HT1080 (cell line): Measurements from ENCODE around the gene TMEM59. TPM values are rescaled to one million over a fixed set of nuclear protein-coding genes. Genes with fewer than 3 reads are reported as not detected.
"Not testable (repeated sequence)": the region's sequence is repeated elsewhere in the genome, so short reads cannot be mapped to it uniquely, and the experiment has no call there.

Experiments
- DNase-seq: peaks from one replicate; pipeline ENCODE4 v3.0.0-alpha.2; 2015; ENCODE audit warnings: low read depth
- polyA plus RNA-seq, 2 experiments: library from polyadenylated mRNA; depleted of rRNA; stranded (reverse); fragments of >200 nt; gene quantifications; 2 replicates each; pipeline ENCODE4 v1.2.3, GENCODE V29; 2015
- total RNA-seq: library from RNA; depleted of rRNA; stranded (reverse); fragments of >200 nt; shearing (Covaris generic); gene quantifications from 2 replicates; pipeline ENCODE4 v1.2.3, GENCODE V29; 2014; rRNA removed

TMEM59 gene, protein sequence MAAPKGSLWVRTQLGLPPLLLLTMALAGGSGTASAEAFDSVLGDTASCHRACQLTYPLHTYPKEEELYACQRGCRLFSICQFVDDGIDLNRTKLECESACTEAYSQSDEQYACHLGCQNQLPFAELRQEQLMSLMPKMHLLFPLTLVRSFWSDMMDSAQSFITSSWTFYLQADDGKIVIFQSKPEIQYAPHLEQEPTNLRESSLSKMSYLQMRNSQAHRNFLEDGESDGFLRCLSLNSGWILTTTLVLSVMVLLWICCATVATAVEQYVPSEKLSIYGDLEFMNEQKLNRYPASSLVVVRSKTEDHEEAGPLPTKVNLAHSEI
- 208 and 262 TPM in 2 replicates for total RNA-seq
- polyA plus RNA-seq (2015; cell fraction: cytosol; rRNA removed), result 252 and 293 TPM in 2 replicates
- polyA plus RNA-seq (2015; cell fraction: nucleus; rRNA removed), result 209 and 234 TPM in 2 replicates

DNA sequence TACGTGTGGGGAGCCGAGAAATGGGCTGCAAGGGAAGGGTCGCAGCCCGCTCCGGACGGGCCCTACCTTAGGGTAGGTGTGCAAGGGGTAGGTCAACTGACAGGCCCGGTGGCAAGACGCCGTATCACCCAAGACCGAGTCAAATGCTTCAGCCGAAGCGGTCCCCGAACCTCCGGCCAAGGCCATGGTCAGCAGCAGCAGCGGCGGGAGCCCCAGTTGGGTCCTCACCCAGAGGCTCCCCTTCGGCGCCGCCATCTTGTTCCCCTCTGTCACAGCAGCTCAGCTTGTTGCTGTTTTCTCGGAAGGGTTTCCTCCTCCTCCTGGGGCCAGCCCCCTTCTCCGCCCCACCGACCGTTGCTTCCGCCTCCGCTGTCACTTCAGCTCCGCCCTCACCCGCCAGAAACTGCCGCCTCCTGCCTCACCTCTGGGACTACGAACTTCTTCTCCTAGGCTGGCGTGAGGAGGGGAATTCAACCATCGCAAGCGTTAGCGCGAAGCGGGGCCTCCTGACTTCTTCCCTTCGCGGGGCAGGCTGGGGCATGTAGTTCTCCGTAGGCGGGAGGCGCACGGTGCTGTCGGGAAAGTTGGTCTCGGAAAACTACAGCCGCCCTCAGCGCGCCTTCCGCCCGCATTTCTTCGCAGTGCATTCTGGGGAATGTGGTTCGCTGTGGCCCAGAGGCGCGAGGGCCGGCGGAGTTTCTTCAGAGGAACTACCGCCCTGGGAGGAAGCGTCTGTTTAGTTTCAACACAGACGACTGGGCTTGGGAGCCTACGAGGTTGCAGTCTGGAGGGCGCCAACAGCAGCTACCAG, at the start of gene TMEM59, which contains the start of gene TCEANC2:
Gene TMEM59, minus strand, starts transcription at position 271 of the 811 bp plus-strand sequence. Its CDS starts 16 bp downstream, at position 255.
Gene TCEANC2, plus strand, starts transcription at position 675 of the 811 bp plus-strand sequence. CDS start 815 bp downstream, outside the sequence.
- peak; percentile 99 for DNase-seq

DNA sequence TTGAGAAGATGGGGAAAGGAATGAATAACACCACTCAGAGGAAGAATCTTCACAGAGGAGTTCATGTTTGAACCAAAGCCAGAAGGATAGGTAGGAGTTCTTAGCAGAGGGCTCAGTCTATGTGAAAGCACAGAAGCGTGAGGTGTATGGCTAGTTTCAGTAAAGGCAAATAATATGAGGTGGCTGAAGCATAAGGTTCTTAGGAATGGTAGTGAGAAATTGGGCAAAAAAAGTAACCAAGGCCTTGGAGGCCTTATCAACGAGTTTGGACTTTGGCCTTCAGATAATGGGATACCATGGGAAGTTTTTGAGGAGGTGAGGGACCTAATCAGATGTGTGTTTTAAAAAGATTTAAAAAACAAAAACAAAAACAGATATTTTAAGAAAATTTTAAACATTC, 47.5 kb upstream of the TMEM59 start:
- no peak for DNase-seq

DNA sequence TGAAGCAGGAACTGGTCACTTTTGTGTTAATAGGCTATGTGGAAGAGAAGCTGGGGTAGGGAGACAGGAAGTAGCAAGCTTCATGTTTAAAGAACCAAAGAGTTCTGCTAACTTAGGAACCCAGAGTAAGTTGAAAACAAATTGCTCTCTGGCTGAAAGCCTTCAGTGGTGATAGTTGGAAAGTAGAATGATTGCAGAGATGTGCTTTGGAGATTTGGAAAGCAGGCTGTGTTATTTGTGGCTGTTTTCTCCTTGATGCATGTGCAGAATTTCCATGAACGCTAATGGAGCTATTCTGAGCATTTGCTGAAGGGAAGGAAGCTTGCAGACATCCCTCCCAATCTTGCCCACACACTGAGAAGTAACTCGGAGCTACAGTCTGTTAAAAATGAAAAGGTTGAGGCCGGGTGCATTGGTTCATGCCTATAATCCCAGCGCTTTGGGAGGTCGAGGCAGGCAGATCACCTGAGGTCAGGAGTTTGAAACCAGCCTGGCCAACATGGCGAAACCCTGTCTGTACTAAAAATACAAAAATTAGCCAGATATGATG, 46.1 kb upstream of the TMEM59 start:
- DNase-seq, result no peak

DNA sequence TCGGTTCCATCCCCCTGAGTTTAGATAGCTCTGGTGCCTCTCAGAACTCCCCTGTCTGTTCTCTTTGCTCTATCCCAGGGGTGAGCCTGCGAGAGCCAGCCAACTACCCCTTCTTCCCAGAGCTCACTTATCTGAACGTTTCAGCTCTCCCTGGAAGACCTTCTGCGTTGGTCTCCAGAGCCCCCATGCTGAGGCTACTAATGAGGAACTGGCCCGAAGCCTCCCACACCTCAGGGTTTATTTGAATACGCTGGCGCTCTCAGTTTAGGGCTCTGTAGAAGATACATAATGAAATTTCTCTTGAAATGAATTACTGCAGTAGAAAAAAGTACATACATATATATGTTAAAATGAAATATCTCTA, 43.9 kb upstream of the TMEM59 start:
- no peak for DNase-seq

DNA sequence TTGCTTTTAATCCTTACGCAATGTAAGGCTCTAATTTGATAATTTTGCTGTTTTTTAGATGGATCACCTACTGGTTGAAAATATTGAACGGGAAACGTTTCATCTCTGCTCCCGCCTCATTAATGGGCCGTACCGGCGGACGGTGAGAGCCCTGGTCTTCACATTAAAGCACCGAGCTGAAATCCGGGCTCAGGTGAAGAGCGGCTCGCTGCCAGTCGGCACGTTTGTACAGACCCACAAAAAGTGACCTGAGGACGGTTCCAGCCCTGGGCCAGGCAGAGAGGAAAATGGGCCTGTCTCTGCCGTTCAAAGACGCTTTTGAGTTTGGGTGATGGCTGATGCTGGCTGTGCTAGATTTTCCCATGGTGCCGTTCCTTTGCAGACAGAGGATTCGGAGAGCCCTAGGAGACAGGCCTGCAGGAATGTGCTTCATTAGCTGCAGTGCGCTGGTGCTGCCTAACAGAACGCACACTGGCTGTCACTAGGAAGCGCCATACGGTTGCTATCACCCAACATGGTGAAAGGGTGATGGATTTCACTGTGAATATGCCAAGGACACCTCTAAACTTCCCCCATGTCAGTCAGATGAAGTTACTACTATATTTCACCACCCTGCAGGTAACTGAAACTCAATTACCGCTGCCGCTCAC, 43.3 kb upstream of the TMEM59 start:
- DNase-seq, result no peak

DNA sequence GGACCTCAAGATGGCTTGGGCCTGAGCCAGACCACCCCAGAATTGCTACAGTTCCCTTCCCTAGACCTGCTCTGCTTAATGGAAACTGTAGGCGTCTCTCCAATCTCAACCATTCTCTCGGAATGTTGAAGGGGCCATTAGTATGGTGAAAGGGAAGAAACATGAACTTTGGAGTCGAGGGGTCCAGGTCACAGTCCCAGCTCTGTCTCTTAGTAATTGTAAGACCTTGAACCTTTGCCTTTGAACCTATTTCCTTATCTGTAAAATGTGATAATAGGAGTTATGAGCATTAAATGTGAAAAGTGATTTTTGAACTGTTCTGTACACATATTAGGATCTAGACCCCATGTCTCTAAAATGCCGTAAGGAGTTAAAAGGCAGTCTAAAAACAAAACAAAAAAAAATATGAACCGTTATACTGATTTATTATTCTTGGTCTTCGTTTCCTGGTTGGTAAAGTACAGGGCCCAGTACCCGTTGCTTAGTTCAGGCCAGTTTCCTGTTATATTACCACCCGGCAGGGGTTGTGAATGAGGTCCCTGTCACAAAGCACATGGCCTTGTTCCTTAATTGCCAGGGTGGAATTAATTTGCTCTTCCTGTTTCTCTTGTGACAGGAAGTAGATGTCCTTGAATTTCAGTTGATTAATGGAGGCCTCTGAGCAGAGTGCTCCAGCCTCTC, 42.7 kb upstream of the TMEM59 start:
- DNase-seq, result no peak

DNA sequence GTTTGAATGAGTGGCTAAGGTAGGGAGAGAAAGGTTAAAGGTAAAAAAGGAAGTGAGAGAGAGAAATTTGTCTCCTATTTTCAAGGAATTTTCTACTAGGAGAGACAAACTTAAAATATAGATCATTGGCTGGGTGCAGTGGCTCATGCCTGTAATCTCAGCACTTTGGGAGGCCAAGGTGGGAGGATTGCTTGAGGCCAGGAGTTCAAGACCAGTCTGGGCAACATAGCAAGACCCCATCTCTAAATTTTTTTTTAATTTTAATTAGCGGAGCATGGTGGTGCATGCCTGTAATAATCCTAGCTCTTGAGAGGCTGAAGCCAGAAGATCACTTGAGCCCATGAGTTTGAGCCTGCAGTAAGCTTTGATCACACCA, 41.7 kb upstream of the TMEM59 start:
- DNase-seq, result not testable (repeated sequence)

DNA sequence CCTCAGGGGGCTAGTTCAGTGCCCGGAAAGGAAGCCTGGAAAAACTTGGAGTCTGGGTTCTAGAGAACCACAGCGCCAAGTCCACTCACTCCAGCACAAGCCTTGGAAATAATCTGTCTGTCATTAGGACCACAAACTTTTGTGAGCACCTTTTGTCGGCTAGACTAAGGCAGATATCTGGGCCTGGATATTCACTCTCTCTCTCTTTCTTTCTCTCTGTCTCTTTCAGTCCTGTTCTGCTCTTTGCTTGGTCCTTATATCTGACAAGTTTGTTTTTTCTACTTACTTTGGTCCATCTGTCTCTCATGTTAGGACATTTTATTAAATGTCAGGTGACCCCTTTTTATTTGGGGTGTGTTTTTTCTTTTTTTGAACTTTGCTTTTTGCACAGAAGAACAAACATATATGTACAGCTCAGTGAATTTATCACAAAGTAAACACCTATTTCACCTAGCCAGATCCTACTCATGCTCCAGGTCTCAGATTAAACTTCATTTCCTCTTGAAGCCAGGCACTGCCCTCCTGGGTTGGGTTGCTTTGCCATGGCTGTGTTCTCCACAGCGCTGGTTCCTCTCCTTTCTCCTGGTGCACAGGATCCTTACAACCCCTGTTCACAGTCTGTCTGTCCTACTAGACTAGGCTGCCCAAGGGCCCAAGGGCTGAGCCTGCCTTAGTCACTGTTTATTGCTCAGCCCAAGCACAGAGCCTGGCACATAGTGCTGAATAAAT, 41.2 kb upstream of the TMEM59 start:
- DNase-seq, result no peak

DNA sequence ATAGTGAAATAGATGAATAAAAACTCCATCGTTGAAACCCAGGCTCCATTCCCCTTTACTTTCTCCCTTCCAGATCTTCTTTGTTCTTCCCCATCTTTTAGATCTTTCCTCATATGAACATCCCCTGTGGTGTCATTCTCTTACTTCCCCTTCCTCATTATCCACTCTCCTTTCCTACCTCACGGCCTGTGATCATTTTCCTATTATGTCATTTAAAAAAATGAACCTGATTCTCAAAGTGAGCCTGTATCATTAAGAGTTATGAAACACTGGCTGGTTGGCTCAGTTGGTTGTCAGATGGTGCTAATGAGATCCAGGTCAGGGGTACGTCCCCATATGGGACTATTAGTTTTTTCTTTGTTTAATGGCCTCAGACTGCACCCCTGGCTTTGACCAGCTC, 38.7 kb upstream of the TMEM59 start:
- DNase-seq, result no peak

DNA sequence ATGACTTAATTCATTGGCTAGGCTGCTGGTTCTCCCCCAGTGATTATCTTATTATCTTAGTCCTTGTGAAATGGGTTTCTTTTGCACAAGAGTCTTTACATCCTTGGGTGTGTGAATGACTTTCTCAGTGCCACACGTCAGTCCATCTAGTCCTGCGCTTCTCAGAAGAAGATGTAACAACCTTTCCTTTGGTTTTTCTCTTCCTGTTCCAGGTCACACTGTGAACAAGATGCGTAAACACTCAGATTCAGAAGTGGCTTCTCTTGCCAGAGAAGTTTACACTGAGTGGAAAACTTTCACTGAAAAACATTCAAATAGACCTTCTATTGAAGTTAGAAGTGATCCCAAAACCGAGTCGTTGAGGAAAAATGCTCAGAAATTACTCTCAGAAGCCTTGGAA, 35.4 kb upstream of the TMEM59 start:
- DNase-seq, result no peak

DNA sequence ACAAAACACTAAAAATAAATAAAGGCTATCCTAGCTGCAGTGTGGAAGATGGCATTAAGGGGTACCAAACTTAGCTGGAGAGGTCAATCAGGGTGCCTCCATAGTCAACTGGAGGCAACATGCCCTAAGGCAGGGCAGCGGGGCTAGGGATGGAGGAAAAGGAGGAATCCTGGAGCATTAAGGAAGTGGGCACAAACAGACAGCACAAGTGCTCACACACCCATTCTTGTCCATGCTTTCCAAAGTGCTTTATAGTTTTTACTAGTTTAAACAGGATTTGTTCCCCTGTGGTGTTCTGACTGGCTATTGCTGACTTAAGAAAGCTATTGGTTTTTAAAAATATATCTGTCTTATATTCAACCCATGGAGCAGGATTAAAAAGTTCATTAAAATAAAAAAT, 33.8 kb upstream of the TMEM59 start:
- DNase-seq, result no peak

DNA sequence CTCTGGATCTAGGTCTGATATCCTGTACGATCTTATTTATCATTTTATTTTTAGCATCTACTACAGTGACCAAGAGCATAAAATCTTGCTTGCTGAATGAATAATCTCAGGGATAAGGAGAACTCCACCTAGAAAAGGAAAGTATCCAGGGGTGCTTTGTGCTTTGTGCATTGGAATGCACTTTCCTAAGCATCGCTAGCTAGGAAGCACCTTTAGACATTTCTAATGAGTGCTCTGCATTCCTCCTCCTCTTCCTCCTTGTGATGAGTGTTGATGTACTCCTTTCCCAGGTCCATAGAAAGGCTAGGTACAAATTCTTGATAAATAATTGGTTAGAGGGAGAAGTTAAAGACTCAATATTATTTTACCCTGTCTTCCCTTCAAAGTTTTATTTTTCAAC, 31.8 kb upstream of the TMEM59 start:
- no peak for DNase-seq

DNA sequence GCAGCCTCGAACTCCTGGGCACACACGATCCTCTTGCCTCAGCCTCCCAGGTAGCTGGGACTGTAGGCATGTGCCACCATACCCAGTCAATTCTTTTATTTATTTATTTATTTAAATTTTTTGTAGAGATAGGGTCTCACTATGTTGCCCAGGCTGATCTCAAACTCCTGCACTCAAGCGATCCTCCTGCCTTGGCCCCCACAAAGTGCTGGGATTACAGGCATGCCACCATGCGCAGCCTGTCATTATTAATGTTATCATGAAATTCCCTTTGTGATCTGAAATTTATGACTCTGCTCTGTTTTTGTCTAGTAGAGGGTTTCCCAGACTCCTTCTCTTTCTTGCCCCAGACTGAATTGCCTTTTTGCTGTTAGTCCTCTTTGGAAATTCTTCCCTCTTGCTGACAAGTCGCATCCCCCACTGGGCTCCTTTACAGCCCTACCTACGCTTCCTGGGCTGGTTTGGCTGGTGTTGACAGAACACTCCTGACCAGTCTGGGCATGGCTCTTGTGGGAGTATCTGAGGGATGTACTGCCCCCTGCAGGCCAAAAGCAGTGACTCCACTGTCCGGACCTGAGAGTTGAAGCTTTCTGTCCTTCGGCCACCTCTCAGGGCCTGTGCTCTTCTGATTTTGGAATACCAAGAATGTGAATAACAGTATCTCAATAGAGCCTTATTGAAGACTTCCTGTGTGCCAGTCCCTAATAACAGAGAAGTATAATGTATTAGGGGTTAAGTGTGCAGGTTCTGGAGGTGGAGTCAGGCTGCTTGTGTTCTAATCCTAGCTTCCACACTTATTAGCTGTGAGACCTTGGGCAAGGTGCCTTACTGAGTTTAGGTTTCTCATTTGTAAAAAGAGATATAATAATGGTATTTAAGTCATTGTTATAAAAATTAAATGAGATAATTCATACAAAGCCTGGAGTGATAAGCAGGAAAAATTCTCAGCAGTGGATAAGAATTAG, 28.6 kb upstream of the TMEM59 start:
- peak; percentile 70 for DNase-seq

DNA sequence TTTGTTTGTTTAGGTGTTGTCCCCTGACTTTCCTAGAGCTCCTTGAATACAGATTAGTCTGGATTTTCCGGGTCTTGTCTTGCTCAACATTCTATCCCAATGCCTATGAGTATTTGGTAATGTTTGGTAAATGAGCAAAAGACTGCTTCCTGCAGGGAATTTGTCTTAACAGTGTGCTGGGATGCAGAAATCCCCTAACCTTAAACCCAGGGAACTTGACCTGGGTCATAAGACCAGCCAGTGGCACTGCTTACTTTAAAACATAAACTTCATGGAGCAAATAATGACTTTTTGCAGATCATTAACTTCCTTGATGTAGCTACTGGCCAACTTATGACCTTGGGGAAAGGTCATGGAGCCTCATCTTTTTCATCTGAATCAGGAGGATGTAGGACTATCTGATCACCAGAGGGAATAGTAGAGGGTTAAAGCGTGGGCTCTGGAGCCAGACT, 27.6 kb upstream of the TMEM59 start:
- DNase-seq, result no peak

DNA sequence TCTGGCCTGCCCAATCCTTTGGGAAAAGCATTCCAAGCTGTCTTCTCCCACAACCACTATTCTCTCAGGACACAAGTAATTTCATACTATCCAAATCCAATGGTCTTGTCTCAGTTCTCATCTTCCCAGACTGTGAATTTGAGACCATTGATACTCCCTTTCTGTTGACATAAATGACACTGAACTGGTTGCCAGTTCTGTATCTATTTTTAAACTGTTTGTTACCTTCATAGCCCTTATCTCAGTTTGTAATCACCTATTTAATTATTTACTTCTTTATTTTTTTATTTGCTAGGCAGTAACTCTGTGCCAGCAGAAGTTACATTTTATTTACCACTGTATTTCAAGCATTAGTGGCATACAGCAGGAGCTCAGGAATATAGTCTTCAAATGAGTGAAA, 24.4 kb upstream of the TMEM59 start:
- no peak for DNase-seq

DNA sequence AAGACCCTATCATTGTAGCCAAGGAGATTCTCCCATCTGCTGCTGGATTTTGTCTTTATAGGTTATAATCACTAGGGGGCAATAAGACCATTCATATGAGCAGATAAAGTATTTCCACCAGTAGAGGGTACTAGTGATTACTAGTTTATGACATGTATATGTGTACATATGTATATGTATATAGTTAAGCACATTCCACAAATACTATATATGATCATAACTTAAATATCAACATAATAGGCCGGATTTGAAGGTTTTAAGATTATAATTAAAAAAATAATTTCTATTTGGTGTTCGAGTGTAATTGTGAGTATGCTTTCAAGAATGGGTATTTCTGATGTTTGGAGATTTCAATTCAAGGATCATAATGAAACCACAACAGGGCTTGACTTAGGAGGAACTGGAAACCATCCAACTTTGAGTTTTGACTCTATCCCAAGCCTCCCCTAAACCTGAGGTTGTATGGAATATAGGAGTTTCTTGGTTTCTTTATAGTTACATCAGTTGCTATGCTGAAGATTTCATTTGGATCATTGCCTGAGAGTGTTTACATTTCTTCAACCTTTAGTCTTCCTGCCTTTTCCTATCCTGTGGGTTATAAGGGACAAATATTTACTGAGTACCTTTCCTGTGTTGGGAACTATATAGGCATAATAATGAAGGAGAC, 17.3 kb upstream of the TMEM59 start:
- DNase-seq, result peak; percentile 55

DNA sequence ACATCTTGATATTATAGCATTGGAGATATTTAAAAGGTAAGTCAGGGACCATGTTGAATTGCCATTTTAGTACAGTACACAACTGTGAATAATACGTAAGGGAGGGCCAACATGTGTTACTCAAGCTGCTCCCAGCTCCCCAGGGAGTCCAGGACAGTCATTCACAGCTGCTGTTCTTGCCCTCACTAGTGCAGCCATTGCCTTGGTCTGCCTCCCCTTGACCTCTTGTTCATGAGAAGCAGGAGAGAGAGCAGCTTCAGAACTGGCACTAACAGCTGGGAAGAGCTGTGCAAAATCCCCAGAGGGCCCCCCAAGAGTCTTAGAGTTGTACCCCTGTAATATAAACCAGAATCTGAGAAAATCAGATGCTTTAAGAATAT, 16.8 kb upstream of the TMEM59 start:
- no peak for DNase-seq

DNA sequence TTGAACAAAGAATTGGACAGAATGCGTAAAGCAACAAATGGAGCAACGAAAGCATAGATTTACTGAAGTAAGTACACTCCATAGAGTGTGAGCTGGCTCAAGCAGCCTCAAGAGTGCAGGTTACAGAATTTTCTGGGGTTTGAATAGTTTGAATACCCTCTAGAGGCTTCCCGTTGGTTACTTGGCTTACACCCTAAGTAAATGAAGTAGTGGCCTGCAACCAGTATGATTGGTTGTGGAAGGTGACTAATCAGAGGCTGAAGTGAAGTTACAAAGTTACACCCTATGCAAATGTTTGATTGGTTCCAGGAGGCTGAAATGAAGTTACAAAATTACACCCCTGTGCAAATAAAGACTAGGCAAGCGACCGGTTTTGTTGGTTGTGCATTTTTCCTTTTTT, 11.3 kb upstream of the TMEM59 start:
- no peak for DNase-seq

DNA sequence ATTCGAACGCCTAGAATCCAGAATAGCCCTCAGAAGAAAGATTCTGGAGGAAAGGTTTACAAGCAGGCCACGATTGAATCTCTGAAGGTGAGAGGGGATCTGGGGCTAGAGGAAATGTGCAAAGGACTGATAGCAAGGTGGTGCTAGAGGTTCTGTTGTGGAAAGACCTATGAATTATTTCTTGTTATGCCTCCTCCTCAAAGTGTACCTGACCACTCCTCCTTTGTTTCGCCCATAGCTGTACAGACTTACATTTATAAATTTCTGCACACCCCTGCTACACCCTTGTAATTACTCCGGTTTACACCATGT, 1.4 kb upstream of the TMEM59 start:
- no peak for DNase-seq
